ENCODE data around the gene PPIP5K1.

- no peak for TF ChIP-seq POLR2A (IDR thresholded peaks at IDR 0.05; ENCODE audit: low read length)
- TF ChIP-seq GATA1 (IDR thresholded peaks at IDR 0.05; ENCODE audit: low read depth, low read length) = no peak
Observed at GRCh38 chr15:43522247-43522646, 67.8 kb downstream of the PPIP5K1 start.

All from erythroblast (primary cell).